ENCODE data around the gene CXCR5. TPM values are rescaled to one million over a fixed set of nuclear protein-coding genes. Genes with fewer than 3 reads are reported as not detected.

CXCR5 gene
- total and polyA plus RNA-seq, 8 donors, result 0.06 to 0.20 (median 0.12) TPM

- DNase-seq (no peak), FAIRE-seq (no peak), ATAC-seq (no peak)
- Histone ChIP-seq H3K36me3 (no peaks in the 10 kb centered on the region), H3K9me3 (no peaks in the 10 kb centered on the region), H3K4me3 (no peak overlapping the region), H3K27ac (no peak overlapping the region), H3K4me1 (peaks cover 16 to 19% (median 18%) of the 10 kb centered on the region in 3 donors), H3K27me3 (no peaks in the 10 kb centered on the region)
- 80 to 95% methylated on average over 4 of the region's 4 CpGs for WGBS, 2 donors
- intact Hi-C loops (cut with DNase I), result no loop called here
- TF ChIP-seq CTCF (IDR thresholded peaks at IDR 0.05), result no peak
These were observed 9.9 kb upstream of the CXCR5 start for GRCh38 chr11:118873804-118874203.

GRCh38 chr11:118876286-118876685 lies 7.4 kb upstream of the CXCR5 start:
- H3K9me3 ChIP-seq, result no peaks in the 10 kb centered on the region
- intact Hi-C loops (cut with DNase I), result no loop called here
- TF ChIP-seq CTCF (IDR thresholded peaks at IDR 0.05), result no peak
- H3K4me3 ChIP-seq, result no peak overlapping the region
- no peaks in the 10 kb centered on the region for H3K4me1 ChIP-seq
- no peaks in the 10 kb centered on the region for H3K27me3 ChIP-seq
- DNase-seq, result no peak
- ATAC-seq, result no peak
- no peak for FAIRE-seq
- no peak overlapping the region for H3K27ac ChIP-seq
- 84 to 86% methylated on average over 10 of the region's 10 CpGs for WGBS, 2 donors
- H3K36me3 ChIP-seq, result no peaks in the 10 kb centered on the region

- Histone ChIP-seq H3K27ac (no peak overlapping the region), H3K9me3 (no peaks in the 10 kb centered on the region), H3K4me3 (no peak overlapping the region), H3K4me1 (no peaks in the 10 kb centered on the region), H3K27me3 (no peaks in the 10 kb centered on the region), H3K36me3 (no peaks in the 10 kb centered on the region)
- DNase-seq (no peak), FAIRE-seq (no peak), ATAC-seq (no peak)
- TF ChIP-seq CTCF (IDR thresholded peaks at IDR 0.05), result no peak
- whole genome bisulfite sequencing, 2 donors, result 86 to 90% methylated on average over 11 of the region's 11 CpGs
- intact Hi-C loops (cut with DNase I), result no loop called here
These were observed 6.1 kb upstream of the CXCR5 start for GRCh38 chr11:118877487-118878162.

GRCh38 chr11:118878163-118878563 lies 5.5 kb upstream of the CXCR5 start:
- DNase-seq (no peak), FAIRE-seq (no peak), ATAC-seq (no peak)
- no peaks in the 10 kb centered on the region for H3K36me3 ChIP-seq
- intact Hi-C loops (cut with DNase I), result no loop called here
- no peaks in the 10 kb centered on the region for H3K27me3 ChIP-seq
- no peaks in the 10 kb centered on the region for H3K9me3 ChIP-seq
- H3K4me1 ChIP-seq, result no peaks in the 10 kb centered on the region
- H3K4me3 ChIP-seq, result no peak overlapping the region
- H3K27ac ChIP-seq, result no peak overlapping the region
- no peak for TF ChIP-seq CTCF (IDR thresholded peaks at IDR 0.05)
- WGBS, 2 donors, result 93 to 95% methylated on average over 4 of the region's 4 CpGs

GRCh38 chr11:118881228-118881627 lies 2.5 kb upstream of the CXCR5 start:
- ATAC-seq (no peak), FAIRE-seq (no peak), DNase-seq (no peak)
- no peaks in the 10 kb centered on the region for H3K27me3 ChIP-seq
- intact Hi-C loops (cut with DNase I), result no loop called here
- H3K4me3 ChIP-seq, result no peak overlapping the region
- WGBS, 2 donors, result 75 to 76% methylated on average over 3 of the region's 3 CpGs
- H3K27ac ChIP-seq, result no peak overlapping the region
- H3K4me1 ChIP-seq, result no peaks in the 10 kb centered on the region
- no peaks in the 10 kb centered on the region for H3K9me3 ChIP-seq
- no peak for TF ChIP-seq CTCF (IDR thresholded peaks at IDR 0.05)
- no peaks in the 10 kb centered on the region for H3K36me3 ChIP-seq
